ENCODE measurements around the gene FBLN1.

Gene FBLN1

GRCh38 chr22:45503050-45503815 is 550 bp downstream of the FBLN1 start:
- H3F3A ChIP-seq (ENCODE audit: insufficient read depth), result no peaks in the 10 kb centered on the region
- no peak overlapping the region for H3K4me2 ChIP-seq (ENCODE audit: low read depth, low read length, poor library complexity, severe bottlenecking)
- no peaks in the 10 kb centered on the region for H3K9me3 ChIP-seq (ENCODE audit: insufficient read depth, low read length)
- H3K36me3 ChIP-seq (ENCODE audit: low read length), result no peaks in the 10 kb centered on the region
- no peaks in the 10 kb centered on the region for H3K79me2 ChIP-seq (ENCODE audit: insufficient read depth, low read length)
- no peaks in the 10 kb centered on the region for H4K20me1 ChIP-seq (ENCODE audit: low read depth, low read length)
- H3K9ac ChIP-seq (ENCODE audit: low read length), result no peak overlapping the region
- no peaks in the 10 kb centered on the region for H3K9me2 ChIP-seq (replicated peaks; ENCODE audit: insufficient read depth, low read length)
- H3K27me3 ChIP-seq (ENCODE audit: low read length), result no peaks in the 10 kb centered on the region
- no peak for TF ChIP-seq EZH2phosphoT487 (conservative IDR thresholded peaks at IDR 0.05; ENCODE audit: low read length)
- no peak for TF ChIP-seq CTCF (IDR thresholded peaks at IDR 0.05; ENCODE audit: insufficient read depth, low read length, poor library complexity, severe bottlenecking)
- no peak overlapping the region for H3K4me3 ChIP-seq (ENCODE audit: insufficient read depth, low read length, poor library complexity, severe bottlenecking)
- no peak overlapping the region for H2AFZ ChIP-seq (ENCODE audit: low read depth, low read length, severe bottlenecking)
- no peak overlapping the region for H3K27ac ChIP-seq (ENCODE audit: low read depth, low read length)

- no peak overlapping the region for H3K4me2 ChIP-seq (ENCODE audit: low read depth, low read length, poor library complexity, severe bottlenecking)
- H3K36me3 ChIP-seq (ENCODE audit: low read length), result no peaks in the 10 kb centered on the region
- H3K9me2 ChIP-seq (replicated peaks; ENCODE audit: insufficient read depth, low read length), result no peaks in the 10 kb centered on the region
- no peaks in the 10 kb centered on the region for H3K27me3 ChIP-seq (ENCODE audit: low read length)
- no peaks in the 10 kb centered on the region for H3K9me3 ChIP-seq (ENCODE audit: insufficient read depth, low read length)
- H3K4me3 ChIP-seq (ENCODE audit: insufficient read depth, low read length, poor library complexity, severe bottlenecking), result no peak overlapping the region
- no peak for TF ChIP-seq CTCF (IDR thresholded peaks at IDR 0.05; ENCODE audit: insufficient read depth, low read length, poor library complexity, severe bottlenecking)
- TF ChIP-seq EZH2phosphoT487 (conservative IDR thresholded peaks at IDR 0.05; ENCODE audit: low read length), result no peak
- H3K9ac ChIP-seq (ENCODE audit: low read length), result no peak overlapping the region
- H2AFZ ChIP-seq (ENCODE audit: low read depth, low read length, severe bottlenecking), result no peak overlapping the region
- H3K79me2 ChIP-seq (ENCODE audit: insufficient read depth, low read length), result no peaks in the 10 kb centered on the region
- no peaks in the 10 kb centered on the region for H3F3A ChIP-seq (ENCODE audit: insufficient read depth)
- no peak overlapping the region for H3K27ac ChIP-seq (ENCODE audit: low read depth, low read length)
- no peaks in the 10 kb centered on the region for H4K20me1 ChIP-seq (ENCODE audit: low read depth, low read length)
These were observed 1.2 kb downstream of the FBLN1 start for GRCh38 chr22:45503816-45504372.

- Histone ChIP-seq H3K9me2 (replicated peaks; ENCODE audit: insufficient read depth, low read length) (no peaks in the 10 kb centered on the region), H4K20me1 (ENCODE audit: low read depth, low read length) (no peaks in the 10 kb centered on the region), H3K4me3 (ENCODE audit: insufficient read depth, low read length, poor library complexity, severe bottlenecking) (no peak overlapping the region), H3F3A (ENCODE audit: insufficient read depth) (no peaks in the 10 kb centered on the region), H3K27me3 (ENCODE audit: low read length) (no peaks in the 10 kb centered on the region), H3K36me3 (ENCODE audit: low read length) (no peaks in the 10 kb centered on the region), H3K9me3 (ENCODE audit: insufficient read depth, low read length) (no peaks in the 10 kb centered on the region), H3K79me2 (ENCODE audit: insufficient read depth, low read length) (no peaks in the 10 kb centered on the region), H3K4me2 (ENCODE audit: low read depth, low read length, poor library complexity, severe bottlenecking) (no peak overlapping the region), H2AFZ (ENCODE audit: low read depth, low read length, severe bottlenecking) (no peak overlapping the region), H3K27ac (ENCODE audit: low read depth, low read length) (no peak overlapping the region), H3K9ac (ENCODE audit: low read length) (no peak overlapping the region)
- TF ChIP-seq CTCF (IDR thresholded peaks at IDR 0.05; ENCODE audit: insufficient read depth, low read length, poor library complexity, severe bottlenecking) (no peak), EZH2phosphoT487 (conservative IDR thresholded peaks at IDR 0.05; ENCODE audit: low read length) (no peak)
These were observed 2.0 kb downstream of the FBLN1 start for GRCh38 chr22:45504373-45505341.
